NCI-H2171 treated with DMSO at 0.1 percent for 48 hours (cell line): ENCODE data around the gene NF1.
"Not testable (repeated sequence)": the region's sequence is repeated elsewhere in the genome, so short reads cannot be mapped to it uniquely, and the experiment has no call there.

ENCODE experiments used
- DNase-seq: peaks from one replicate; lab custom pipeline; 2025; lab: John Stamatoyannopoulos, UW

NF1 gene

DNA sequence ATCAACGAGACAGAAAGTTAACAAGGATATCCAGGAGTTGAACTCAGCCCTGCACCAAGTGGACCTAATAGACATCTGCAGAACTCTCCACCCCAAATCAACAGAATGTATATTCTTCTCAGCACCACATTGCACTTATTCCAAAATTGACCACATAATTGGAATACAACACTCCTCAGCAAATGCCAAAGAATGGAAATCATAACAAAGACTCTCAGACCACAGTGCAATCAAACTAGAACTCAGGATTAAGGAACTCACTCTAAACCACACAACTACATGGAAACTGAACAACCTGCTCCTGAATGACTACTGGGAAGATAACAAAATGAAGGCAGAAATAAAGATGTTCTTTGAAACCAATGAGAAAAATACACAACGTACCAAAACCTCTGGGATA, 84.2 kb downstream of the NF1 start:
- DNase-seq = not testable (repeated sequence)

- no peak for DNase-seq
These were observed 100.5 kb downstream of the NF1 start for GRCh38 chr17:31195305-31195704.

GRCh38 chr17:31198026-31198425, 103.2 kb downstream of the NF1 start:
- DNase-seq = no peak

GRCh38 chr17:31198666-31199065, 103.9 kb downstream of the NF1 start:
- DNase-seq = not testable (repeated sequence)

DNA sequence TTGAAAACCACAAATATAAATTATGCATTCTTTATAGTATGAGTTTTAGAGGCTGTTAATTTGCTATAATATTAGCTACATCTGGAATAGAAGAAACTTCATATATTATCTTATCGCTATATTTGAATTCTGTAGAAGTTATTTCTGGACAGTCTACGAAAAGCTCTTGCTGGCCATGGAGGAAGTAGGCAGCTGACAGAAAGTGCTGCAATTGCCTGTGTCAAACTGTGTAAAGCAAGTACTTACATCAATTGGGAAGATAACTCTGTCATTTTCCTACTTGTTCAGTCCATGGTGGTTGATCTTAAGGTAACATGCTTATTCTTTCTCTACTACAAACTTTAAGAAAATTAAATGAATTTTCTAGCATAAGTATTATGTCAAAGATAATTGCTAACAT, 105.5 kb downstream of the NF1 start:
- DNase-seq = no peak

DNA sequence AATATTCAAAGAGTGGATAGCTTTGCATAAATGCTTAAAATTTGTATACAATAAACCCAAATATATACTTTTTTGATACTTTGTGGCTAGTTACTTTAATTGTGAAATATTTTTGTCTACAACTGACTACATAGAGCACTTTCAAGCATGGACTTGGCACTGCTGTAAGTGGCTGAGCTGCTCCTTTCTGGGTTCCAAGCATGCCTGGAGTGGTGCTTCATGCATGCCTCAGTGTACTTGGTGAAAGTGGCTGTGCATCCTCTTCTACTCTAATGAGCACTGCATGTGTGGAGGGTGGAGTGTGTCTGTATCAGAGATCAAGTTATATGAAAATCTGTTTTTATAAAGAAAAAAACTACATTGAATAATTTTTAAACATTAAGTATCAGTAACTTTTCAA, 108.2 kb downstream of the NF1 start:
- DNase-seq = no peak

GRCh38 chr17:31211352-31212012, 116.7 kb downstream of the NF1 start:
- no peak for DNase-seq

GRCh38 chr17:31216031-31216751, 121.4 kb downstream of the NF1 start:
- DNase-seq = peak; percentile 49

DNA sequence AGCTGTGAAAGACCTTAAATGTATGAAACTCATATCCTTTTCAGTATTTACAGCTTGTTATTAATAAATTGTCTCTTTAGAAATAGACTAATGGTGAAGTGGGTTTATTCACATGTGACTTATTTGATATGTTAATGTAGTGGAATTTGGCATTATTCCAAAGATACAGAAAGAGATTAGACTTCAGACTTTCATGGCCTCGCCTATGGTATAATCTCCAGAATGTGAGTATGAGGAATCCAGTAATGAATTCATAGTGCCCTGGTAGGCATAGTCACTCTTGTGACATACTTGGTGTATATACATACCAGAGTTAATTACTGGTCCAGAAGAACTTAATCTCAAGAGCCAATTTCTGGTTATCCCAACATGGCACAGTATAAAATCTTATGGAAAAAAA, 129.6 kb downstream of the NF1 start:
- DNase-seq = no peak

GRCh38 chr17:31225831-31226230, 131.1 kb downstream of the NF1 start:
- DNase-seq = no peak

- no peak for DNase-seq
These were observed 131.6 kb downstream of the NF1 start for GRCh38 chr17:31226373-31226772.

GRCh38 chr17:31226950-31227349, 132.2 kb downstream of the NF1 start:
- DNase-seq = no peak

DNA sequence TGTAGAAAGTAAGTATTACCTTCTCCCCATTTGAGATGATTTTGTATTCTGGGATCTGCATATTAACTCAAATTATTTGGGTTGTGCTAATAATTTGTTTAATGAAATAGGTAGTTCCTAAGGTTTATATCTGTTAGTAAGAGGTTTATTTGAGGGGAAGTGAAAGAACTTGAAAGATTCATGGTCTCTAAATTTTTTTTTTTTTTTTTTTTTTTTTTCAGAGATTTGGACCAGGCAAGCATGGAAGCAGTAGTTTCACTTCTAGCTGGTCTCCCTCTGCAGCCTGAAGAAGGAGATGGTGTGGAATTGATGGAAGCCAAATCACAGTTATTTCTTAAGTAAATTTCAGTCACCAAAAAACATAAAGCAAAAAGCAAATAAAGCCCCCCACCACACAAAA, 137.1 kb downstream of the NF1 start:
- DNase-seq = no peak

GRCh38 chr17:31235110-31235509, 140.3 kb downstream of the NF1 start:
- no peak for DNase-seq

DNA sequence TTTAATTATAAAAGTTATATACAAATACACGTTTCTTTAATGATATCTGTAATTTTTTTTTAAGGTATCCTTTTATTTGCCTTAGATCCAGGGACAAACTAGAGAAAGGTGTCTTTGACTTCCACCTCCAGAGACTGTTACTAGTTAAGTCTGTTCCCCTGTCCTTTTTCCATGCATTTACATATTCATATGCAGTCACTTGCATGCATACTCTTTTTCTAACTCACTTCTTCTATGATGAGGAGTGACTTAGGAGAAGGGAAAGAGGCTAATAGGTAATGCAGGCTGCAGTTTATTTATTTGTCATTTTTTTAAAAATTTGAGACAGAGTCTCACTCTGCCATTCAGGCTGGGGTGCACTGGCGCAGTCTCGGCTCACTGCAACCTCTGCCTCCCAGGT, 141.4 kb downstream of the NF1 start:
- no peak for DNase-seq

GRCh38 chr17:31236712-31237111, 141.9 kb downstream of the NF1 start:
- DNase-seq = no peak

- no peak for DNase-seq
These were observed 146.3 kb downstream of the NF1 start for GRCh38 chr17:31241116-31241515.

DNA sequence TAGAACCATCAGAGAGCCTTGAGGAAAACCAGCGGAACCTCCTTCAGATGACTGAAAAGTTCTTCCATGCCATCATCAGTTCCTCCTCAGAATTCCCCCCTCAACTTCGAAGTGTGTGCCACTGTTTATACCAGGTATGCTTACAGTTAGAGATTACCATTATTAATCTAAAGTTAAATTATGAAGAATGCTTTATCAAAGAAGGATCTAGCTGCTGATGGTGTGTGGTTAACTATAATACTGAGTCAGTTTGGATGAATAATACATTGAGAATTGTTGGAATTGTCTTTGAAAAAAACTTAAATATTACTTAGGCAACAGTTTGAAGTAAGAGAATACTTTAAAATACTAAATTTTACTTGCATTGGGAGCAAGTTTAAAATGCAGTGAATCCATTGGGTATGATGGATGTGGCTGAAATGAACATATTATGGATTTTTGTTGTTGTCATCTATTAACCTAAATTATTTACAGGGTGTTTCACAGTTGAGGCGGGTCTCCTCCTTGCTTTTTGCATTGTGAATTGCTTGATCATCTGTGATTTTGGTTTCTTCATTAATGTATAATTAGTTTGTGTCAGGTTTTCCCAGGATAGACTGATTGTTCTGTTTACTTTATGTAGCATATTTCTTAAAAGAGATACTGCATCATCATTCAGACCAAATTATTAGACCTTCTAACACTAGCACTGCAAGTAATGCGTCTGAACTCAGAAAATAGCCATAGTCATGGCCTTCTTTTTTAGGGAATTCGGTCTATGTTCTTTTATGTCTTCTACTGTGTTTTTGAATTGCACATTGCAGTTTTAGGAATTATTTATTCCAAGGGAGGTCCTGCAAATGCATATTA, 154.4 kb downstream of the NF1 start:
- DNase-seq = no peak

DNA sequence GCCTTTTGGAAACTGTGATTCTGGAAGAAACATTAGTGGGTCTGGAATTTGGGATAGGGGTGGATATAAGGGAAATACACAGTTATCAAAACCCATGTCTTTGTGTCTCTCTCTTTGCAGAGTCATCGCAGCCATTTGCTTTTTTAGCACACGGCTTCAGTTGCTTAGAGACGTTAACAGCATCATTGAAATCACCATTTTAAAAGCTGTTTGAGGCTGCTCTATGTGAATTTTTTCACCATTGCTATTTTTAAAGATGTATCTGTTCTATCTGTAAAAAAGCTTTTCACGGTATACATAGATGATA, 155.0 kb downstream of the NF1 start:
- DNase-seq = no peak

GRCh38 chr17:31250229-31250628, 155.5 kb downstream of the NF1 start:
- no peak for DNase-seq

GRCh38 chr17:31251105-31251969, 156.6 kb downstream of the NF1 start:
- DNase-seq = no peak

GRCh38 chr17:31251970-31252328, 157.2 kb downstream of the NF1 start:
- no peak for DNase-seq
